ENCODE data around the gene PSMB11.

- TF ChIP-seq CTCF (conservative IDR thresholded peaks at IDR 0.05): no peak
- no peak for TF ChIP-seq EZH2 (IDR thresholded peaks at IDR 0.05; ENCODE audit: low read depth)
These were observed 48.5 kb upstream of the PSMB11 start for GRCh38 chr14:22993517-22993916.
